Spleen (tissue), 7 donors: Measurements from ENCODE around the gene IMP4.

ENCODE experiments used
- POLR2A ChIP-seq, 3 donors: fragments of 450-650 bp; IDR thresholded peaks; one replicate each; pipeline ENCODE4 v1.5.1; 2017; ENCODE audit warnings: antibody characterized with exemption in 3 of 3, mild to moderate bottlenecking in 1 of 3
- POLR2AphosphoS5 ChIP-seq, 3 donors: sonication (generic); formaldehyde crosslinking; IDR thresholded peaks; one replicate each; pipeline ENCODE4 v1.5.1; 2017; ENCODE audit warnings: antibody characterized with exemption in 3 of 3
- TF ChIP-seq, protein P1 (sequence below), 11 experiments: fragments of 200-600 bp in 7 of 11; fragments of 450-650 bp in 4 of 11; sonication (generic) in 4 of 11; IDR thresholded peaks in 8 of 11; conservative IDR thresholded peaks in 3 of 11; 1 replicate in 7 of 11; 2 replicates in 4 of 11; pipeline versions ENCODE4 v1.4.0 to v1.8.0; 2016 to 2021; ENCODE audit warnings: antibody characterized with exemption in 11 of 11, inconsistent platforms in 4 of 11, mild to moderate bottlenecking in 1 of 11
- donor health status: DM: no; HTN: no; CAD: no; lungs with moderate emphysema.
- donor health status: DM: no; HTN: no; CAD: no.
- donor health status: DM: no; HTN: no; CAD: no.

DNA sequence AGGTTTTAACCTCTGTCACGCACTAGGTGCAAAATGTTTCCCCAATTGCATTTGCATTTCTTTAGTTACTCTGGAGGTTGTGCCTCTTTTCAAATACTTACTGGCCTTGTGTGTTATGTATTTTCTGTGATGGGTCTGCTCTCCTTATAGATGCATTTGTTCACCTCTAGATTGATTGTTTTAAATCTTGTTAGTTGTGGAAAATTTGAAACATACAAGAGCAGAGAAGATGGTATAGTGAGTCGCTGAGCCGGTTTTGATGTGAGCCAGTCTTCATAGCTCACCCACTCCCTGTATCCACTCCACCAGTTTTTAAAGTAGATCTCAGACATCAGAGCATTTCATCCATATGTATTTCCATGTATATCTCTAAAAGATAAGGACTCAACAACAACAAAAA lies 6.5 kb downstream of the IMP4 start:
- TF ChIP-seq, protein P1, sequence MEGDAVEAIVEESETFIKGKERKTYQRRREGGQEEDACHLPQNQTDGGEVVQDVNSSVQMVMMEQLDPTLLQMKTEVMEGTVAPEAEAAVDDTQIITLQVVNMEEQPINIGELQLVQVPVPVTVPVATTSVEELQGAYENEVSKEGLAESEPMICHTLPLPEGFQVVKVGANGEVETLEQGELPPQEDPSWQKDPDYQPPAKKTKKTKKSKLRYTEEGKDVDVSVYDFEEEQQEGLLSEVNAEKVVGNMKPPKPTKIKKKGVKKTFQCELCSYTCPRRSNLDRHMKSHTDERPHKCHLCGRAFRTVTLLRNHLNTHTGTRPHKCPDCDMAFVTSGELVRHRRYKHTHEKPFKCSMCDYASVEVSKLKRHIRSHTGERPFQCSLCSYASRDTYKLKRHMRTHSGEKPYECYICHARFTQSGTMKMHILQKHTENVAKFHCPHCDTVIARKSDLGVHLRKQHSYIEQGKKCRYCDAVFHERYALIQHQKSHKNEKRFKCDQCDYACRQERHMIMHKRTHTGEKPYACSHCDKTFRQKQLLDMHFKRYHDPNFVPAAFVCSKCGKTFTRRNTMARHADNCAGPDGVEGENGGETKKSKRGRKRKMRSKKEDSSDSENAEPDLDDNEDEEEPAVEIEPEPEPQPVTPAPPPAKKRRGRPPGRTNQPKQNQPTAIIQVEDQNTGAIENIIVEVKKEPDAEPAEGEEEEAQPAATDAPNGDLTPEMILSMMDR (IDR thresholded peaks at IDR 0.05 in 8 of 11, conservative IDR thresholded peaks at IDR 0.05 in 3 of 11): no peak
- no peak for TF ChIP-seq POLR2A (IDR thresholded peaks at IDR 0.05)
- no peak for TF ChIP-seq POLR2AphosphoS5 (IDR thresholded peaks at IDR 0.05)
